Activated CD8-positive, alpha-beta memory T cell treated with anti-CD3 and anti-CD28 coated beads, Interleukin-2, amount 50 U/mL, for 24 hours (primary cell): ENCODE measurements around the gene HPGD.

Source experiments
- DNase-seq: peaks from one replicate; pipeline ENCODE4 v3.0.0-alpha.2; 2020; ENCODE audit errors: extremely low read depth

Gene HPGD

DNA sequence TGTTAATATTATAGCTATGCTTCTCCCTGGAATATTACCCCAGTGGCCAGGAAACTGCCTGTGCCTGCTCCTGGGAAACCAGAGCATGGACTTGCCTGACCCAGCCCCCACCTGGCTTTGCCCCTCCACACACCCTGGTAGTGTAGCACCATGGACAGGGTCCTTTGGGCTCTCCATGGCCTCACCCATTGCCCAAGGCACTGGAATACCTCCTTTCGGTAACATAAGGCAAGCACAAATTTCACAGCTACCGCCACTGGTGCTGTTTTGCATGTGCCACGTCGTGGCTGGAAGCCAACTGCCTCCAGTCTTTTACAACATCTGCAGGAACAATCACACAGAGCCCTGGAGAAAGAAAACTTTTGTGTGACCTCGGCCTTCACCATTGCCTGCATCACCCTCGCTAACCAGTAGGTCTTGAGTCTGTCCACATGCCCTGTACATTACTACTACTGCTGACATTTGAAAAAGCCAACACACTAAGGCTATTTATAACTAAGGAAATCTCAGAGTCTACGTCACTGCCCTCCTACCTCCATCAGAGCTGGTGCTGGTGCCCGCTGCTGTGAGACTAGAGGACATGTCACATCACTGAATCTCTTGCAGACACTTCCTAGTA is 47.7 kb downstream of the HPGD start:
- no peak for DNase-seq

DNA sequence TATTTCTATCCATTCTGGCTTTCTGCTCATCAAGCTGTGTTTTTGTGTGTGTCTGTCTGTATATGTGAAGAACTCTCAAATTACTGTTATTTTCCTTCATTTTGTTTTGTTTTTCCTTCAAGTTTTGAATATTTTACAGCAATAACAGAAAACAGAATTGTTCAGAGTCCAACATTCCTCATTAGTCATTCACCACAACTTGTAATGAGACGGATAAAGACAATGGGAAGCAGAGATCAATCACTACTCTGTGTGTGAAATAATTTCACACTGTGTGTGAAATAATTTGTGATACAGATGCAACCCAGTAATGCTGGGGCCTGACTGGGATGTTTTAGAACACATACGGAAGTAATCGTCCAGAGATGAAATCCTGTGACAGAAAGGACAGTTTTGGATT is 55.2 kb downstream of the HPGD start:
- no peak for DNase-seq

DNA sequence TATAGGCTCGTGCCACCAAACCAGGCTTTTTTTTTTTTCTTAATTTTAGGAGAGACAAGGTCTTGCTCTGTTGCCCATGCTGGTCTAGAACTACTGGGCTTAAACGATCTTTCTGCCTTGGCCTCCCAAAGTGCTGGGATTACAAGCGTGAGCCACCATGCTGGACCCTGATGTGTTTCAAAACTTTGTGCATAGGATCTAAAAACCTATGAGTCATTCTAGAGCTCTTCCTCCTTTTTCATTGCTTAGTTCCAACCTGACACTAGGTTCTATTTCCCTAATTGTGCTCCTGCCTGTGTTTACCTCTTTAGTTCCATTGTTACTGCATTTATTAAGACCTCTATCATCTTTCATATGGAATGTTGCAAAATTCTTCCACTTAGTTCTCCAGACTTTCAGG is 57.3 kb downstream of the HPGD start:
- DNase-seq: no peak

DNA sequence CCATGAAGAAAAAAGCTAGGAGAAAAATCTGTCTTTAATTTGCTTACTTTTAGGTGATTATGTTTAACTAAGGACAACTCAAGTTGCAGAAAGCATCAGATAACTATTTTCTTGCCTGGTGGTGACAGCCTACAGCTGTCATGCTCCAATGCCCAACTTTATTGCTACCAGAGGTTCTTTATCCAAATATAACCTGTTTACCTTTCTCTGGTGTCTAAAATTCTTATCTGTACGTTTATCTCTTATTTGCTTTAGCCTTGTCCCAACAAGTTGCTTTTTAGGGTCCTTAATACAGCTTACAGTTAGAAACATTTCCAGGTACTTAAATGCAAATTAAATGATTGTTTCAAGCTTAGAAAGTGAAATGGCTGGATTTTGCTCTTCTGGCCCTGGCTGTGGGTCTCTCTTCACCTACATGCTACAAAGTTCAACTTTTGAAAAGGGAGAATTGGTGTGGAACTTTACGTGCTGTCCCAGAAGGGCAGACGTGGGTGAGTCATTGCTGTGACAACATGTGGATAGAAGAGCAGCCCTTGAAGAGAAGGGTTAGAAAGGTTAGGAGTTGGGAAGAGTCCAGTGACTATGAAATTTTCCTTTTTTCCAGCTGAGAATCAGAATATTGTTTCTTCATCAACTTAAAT is 60.7 kb downstream of the HPGD start:
- no peak for DNase-seq

DNA sequence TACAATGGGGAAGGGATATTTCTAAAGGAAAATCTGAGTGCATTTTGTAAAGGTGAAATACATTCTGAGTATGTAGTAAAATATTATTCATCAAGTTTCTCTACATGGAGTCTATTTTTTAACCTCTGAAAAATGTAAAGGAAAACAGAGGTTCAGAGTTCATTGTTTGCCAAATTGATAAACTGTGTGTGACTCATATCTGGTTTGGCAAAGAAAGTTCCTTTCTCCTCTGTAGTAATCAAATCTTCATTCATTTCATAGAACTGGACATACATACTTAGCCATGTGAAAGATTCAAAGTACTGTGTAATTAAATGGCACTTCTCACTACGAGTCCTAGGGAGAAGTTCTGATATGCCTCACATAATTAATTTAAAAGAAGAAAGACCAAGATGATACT is 61.6 kb downstream of the HPGD start:
- DNase-seq: no peak

DNA sequence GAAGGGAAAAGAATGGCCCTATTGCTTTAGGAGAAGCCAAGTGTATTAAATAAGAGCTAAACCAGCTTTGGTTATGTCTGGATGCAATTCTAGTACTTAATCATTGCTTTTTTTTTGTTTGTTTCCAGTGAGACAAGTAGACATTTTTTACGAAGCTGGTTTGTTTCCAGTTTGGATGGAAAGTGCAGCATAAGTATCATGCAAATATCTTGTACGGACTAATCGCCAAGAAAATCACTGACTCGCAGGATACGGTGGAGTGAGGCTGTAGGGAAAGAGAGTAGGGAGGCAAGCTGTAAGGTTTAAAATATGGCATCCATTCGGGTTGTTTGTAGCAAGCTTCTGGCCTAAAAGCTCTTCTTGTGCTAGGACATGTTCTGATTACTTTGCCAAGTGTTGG is 64.8 kb downstream of the HPGD start:
- no peak for DNase-seq

DNA sequence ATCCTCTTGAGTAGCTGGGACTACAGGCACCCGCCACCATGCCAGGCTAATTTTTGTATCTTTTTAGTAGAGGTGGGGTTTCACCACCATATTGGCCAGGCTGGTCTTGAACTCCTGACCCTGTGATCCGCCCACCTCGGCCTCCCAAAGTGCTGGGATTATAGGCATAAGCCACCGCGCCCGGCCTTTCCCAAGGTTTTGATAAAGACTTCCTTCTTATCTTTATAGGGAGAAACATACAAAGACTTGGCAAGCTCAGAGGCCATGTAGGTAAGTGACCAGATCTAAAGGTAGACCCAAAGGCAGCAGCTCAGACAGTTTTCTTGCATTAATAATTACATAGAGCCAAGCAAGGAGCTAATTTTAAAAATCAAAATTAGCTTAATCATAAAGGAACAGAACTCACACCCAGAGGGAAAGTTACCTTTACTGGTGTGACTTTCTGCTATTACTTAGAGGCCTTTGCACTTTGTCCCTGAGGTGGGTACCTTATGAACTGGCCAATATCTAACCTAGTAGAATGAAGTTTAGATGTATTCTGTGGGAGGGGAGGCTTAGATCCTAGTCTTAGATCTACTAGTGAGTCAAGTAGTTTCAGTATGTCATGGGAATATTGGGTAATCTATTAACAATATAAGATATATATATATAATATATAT is 67.3 kb downstream of the HPGD start:
- DNase-seq: no peak

DNA sequence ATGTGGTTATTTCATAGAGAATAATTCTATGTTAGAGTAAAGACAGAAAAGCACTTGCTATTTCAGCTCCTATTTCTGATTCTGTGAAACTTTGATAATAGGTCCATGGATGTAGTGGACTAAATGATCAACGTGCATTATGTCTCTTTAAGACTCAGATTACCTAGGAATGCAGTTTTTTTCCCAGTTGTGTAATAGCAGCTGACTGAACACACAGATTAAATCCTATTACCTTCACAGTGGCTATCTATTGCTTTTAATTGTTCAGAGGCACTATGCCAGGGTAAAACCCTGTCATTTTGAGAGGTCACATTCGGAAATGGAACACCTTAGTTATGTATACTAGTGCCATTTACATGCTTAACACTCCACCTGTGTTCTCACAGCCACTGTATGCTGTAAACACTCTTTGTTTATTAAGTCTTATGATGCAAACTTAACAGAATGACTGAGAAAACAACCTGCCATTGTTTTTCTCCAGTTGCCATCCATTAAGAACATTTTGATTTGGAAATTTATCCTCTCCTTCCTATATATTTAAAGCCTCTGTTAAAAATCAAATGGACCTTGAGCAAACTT is 70.5 kb downstream of the HPGD start:
- no peak for DNase-seq

DNA sequence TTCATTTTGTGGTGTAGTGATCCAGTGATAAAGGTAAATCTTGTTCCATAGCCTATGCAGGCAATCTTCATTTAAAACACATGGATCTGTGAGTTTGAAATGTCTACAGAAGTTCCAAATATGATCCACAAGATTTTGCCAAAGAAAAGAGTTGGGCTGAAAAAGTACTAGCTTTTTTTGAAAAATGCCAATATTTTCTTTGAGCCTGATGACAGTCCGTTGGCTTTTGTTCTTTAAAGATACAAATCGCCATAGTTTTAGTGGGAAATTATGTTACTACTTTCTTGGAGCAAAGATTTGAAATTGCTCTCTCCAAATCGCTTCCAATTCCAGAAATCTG is 71.5 kb downstream of the HPGD start:
- no peak for DNase-seq

DNA sequence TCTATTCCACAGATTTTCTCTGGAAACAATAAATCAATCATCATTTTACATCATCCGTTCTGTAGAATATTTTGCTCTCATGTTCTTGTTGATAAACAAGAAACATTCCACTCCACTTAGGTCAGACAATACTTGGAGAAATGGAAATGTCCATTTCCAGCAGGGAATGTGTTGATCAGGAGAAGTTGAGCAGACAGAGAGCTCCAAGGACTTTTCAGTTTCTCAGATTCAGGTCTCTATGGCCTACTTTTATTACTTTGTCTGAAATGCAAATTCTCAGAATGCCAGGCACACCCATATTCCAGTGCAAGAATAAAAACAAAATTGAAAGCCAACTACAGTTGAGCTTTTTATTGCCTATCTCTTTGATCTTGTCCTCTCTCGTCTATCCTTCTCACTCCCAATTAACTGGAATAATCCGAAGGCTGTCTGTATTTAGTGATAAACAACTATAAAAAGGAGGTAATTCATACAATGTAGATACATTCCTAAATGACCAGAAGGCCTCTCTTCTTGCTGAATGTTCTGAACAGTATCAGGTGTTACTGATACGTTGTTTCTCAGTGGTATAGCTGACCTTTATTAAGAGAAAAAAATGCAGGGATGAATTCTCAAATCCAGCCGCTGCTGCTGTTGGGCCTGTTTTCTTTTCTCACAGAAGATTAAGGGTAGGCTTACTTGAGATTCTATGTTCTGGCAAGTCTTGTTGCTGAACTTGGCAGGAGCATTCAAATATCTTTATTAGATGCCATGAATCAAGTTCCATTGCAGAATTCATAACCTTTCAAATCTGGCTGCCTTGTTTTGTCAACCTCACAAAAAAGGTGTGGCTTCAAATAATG is 72.1 kb downstream of the HPGD start:
- DNase-seq: no peak

DNA sequence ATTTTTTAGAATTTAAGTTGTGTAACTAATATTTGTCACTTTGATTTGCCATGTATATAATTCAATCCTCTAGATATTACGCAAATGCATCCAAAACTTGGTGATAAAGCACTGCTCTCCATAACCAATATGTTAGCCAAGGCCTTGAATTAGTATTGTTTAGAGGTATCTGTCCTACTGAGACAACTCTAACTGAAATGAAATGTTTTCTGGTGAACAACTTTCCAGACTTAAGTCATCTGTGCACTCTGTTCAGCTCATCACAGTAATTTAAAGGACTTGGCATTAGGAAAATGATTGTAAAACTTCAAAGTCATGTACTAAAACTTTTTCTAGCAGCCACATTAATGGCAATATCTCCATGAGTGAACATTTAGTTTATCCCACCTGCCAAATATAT is 73.1 kb downstream of the HPGD start:
- no peak for DNase-seq

DNA sequence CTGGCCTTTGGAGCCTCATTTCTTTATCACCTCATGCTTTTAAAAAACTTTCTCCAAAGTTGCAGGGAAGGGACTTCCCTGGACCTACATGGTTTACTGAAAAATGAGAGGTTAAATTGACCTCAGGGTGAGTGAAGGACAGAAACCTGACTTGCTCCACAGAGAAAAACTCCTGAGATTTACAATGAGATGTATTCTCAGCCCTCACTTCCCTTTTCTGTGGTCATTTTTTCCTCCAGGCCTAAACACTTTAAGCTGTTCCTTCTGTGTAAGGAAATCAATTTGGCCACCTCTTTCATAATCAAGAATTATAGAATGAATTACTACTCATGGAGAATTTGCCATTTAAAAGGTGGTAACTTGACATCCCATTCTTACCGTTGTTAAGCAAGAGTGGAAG is 77.9 kb downstream of the HPGD start:
- no peak for DNase-seq
